Smooth muscle cell (in vitro differentiated cells): ENCODE data around the gene SKIDA1. TPM values are rescaled to one million over a fixed set of nuclear protein-coding genes. Genes with fewer than 3 reads are reported as not detected.

Experiments used
- DNase-seq: peaks from one replicate; lab custom pipeline; 2025; ENCODE audit not compliant: unreplicated experiment; lab: John Stamatoyannopoulos, UW
- H2AFZ ChIP-seq: fragments of 200-600 bp; sonication (generic); 2 replicates; pipeline ENCODE4 v1.6.0; 2016; ENCODE audit warnings: antibody characterized with exemption, low read depth, mild to moderate bottlenecking
- H3F3A ChIP-seq: fragments of 200-600 bp; sonication (generic); 2 replicates; pipeline ENCODE4 v1.6.0; 2017; ENCODE audit warnings: antibody characterized with exemption, low read depth
- H3K27ac ChIP-seq: fragments of 200-600 bp; sonication (generic); 2 replicates; pipeline ENCODE4 v1.5.1; 2016; ENCODE audit warnings: low read depth, mild to moderate bottlenecking
- H3K27me3 ChIP-seq: fragments of 200-600 bp; sonication (generic); 2 replicates; pipeline ENCODE4 v1.6.1; 2016; ENCODE audit warnings: low read depth, mild to moderate bottlenecking
- H3K36me3 ChIP-seq: fragments of 200-600 bp; sonication (generic); 2 replicates; pipeline ENCODE4 v1.5.1; 2016; ENCODE audit warnings: low read depth
- H3K4me1 ChIP-seq: fragments of 200-600 bp; sonication (generic); 2 replicates; pipeline ENCODE4 v1.5.1; 2016; ENCODE audit warnings: low read depth
- H3K4me2 ChIP-seq: fragments of 200-600 bp; sonication (generic); 2 replicates; pipeline ENCODE4 v1.6.0; 2016; ENCODE audit warnings: mild to moderate bottlenecking
- H3K4me3 ChIP-seq: fragments of 200-600 bp; sonication (generic); 2 replicates; pipeline ENCODE4 v1.5.1; 2016; ENCODE audit warnings: mild to moderate bottlenecking
- H3K79me2 ChIP-seq: fragments of 200-600 bp; sonication (generic); 2 replicates; pipeline ENCODE4 v1.6.0; 2016; ENCODE audit warnings: low read depth, mild to moderate bottlenecking
- H3K9ac ChIP-seq: fragments of 200-600 bp; sonication (generic); 2 replicates; pipeline ENCODE4 v1.6.0; 2016; ENCODE audit warnings: low read depth
- H3K9me3 ChIP-seq: fragments of 200-600 bp; sonication (generic); replicated peaks from 2 replicates; pipeline ENCODE4 v1.5.1; 2016; ENCODE audit warnings: low read depth
- H4K20me1 ChIP-seq: fragments of 200-600 bp; sonication (generic); 2 replicates; pipeline ENCODE4 v1.6.0; 2016; ENCODE audit warnings: low read depth
- CTCF ChIP-seq: fragments of 200-600 bp; sonication (generic); IDR thresholded peaks from 2 replicates; pipeline ENCODE4 v1.5.1; 2017; ENCODE audit warnings: borderline replicate concordance, mild to moderate bottlenecking, antibody characterized with exemption; ENCODE audit not compliant: insufficient read depth, poor library complexity, severe bottlenecking
- WGBS: methylation state at CpG from one replicate; pipeline ENCODE4 v1.1.7; 2016; ENCODE audit warnings: low lambda C conversion rate; 5-methylcytosine and 5-hydroxymethylcytosine counted together
- polyA plus RNA-seq: library from polyadenylated mRNA; unstranded; fragments of >200 nt; fragmentation: Nextera tagmentation; extraction: Ambion mirVana; gene quantifications from 2 replicates; pipeline ENCODE4 v1.2.1, GENCODE V29; 2016
- total RNA-seq: library from RNA; depleted of rRNA; stranded (reverse); fragments of >200 nt; gene quantifications from 2 replicates; pipeline ENCODE4 v1.2.3, GENCODE V29; 2014

Gene SKIDA1
- total and polyA plus RNA-seq, 2 experiments from 2014 or later: 0.53 to 1.8 TPM

GRCh38 chr10:21494191-21495001, 31.1 kb downstream of the SKIDA1 start:
- Histone ChIP-seq H4K20me1 (no peaks in the 10 kb centered on the region), H3F3A (peaks cover 4% of the 10 kb centered on the region), H3K9ac (peak overlapping the region; percentile 11), H3K9me3 (no peaks in the 10 kb centered on the region), H3K4me3 (peak overlapping the region; percentile 79), H3K36me3 (no peaks in the 10 kb centered on the region), H2AFZ (peak overlapping the region; percentile 68), H3K27ac (peak overlapping the region; percentile 39), H3K27me3 (no peaks in the 10 kb centered on the region), H3K4me1 (peaks cover 35% of the 10 kb centered on the region), H3K4me2 (peak overlapping the region; percentile 100), H3K79me2 (peaks cover 16% of the 10 kb centered on the region)
- 23% methylated on average over 61 of the region's 66 CpGs for WGBS
- no peak for DNase-seq
- no peak for TF ChIP-seq CTCF

- no peak for DNase-seq
- peak overlapping the region; percentile 68 for H2AFZ ChIP-seq
- no peak overlapping the region for H3K9ac ChIP-seq
- H3K4me1 ChIP-seq: peaks cover 34% of the 10 kb centered on the region
- peak overlapping the region; percentile 100 for H3K4me2 ChIP-seq
- peak overlapping the region; percentile 79 for H3K4me3 ChIP-seq
- H3K36me3 ChIP-seq: no peaks in the 10 kb centered on the region
- no peaks in the 10 kb centered on the region for H4K20me1 ChIP-seq
- peaks cover 4% of the 10 kb centered on the region for H3F3A ChIP-seq
- H3K9me3 ChIP-seq: no peaks in the 10 kb centered on the region
- no peak overlapping the region for H3K27ac ChIP-seq
- no peak for TF ChIP-seq CTCF
- peaks cover 12% of the 10 kb centered on the region for H3K79me2 ChIP-seq
- 88% methylated on average over 9 of the region's 9 CpGs for WGBS
- no peaks in the 10 kb centered on the region for H3K27me3 ChIP-seq
Observed at GRCh38 chr10:21493784-21494183, 31.7 kb downstream of the SKIDA1 start.

GRCh38 chr10:21492421-21492820, 33.1 kb downstream of the SKIDA1 start:
- Histone ChIP-seq H3K4me2 (no peak overlapping the region), H2AFZ (no peak overlapping the region), H3K9me3 (no peaks in the 10 kb centered on the region), H3F3A (peaks cover 4% of the 10 kb centered on the region), H3K9ac (no peak overlapping the region), H3K27ac (no peak overlapping the region), H3K27me3 (no peaks in the 10 kb centered on the region), H3K36me3 (no peaks in the 10 kb centered on the region), H3K4me1 (peaks cover 25% of the 10 kb centered on the region), H4K20me1 (no peaks in the 10 kb centered on the region), H3K4me3 (no peak overlapping the region), H3K79me2 (peaks cover 6% of the 10 kb centered on the region)
- 95% methylated on average over 3 of the region's 3 CpGs for WGBS
- no peak for DNase-seq
- TF ChIP-seq CTCF: no peak

GRCh38 chr10:21490711-21491105, 34.8 kb downstream of the SKIDA1 start:
- Histone ChIP-seq H3K9ac (no peak overlapping the region), H3K27ac (no peak overlapping the region), H3K27me3 (no peaks in the 10 kb centered on the region), H3K4me3 (no peak overlapping the region), H3K4me2 (no peak overlapping the region), H3K4me1 (peaks cover 24% of the 10 kb centered on the region), H3K79me2 (peaks cover 5% of the 10 kb centered on the region), H2AFZ (no peak overlapping the region), H4K20me1 (no peaks in the 10 kb centered on the region), H3K36me3 (no peaks in the 10 kb centered on the region), H3F3A (peaks cover 4% of the 10 kb centered on the region), H3K9me3 (no peaks in the 10 kb centered on the region)
- TF ChIP-seq CTCF: no peak
- no peak for DNase-seq
- 94% methylated on average over 2 of the region's 2 CpGs for WGBS
